ENCODE data around the gene TMEM89.

The TMEM89 gene

DNA sequence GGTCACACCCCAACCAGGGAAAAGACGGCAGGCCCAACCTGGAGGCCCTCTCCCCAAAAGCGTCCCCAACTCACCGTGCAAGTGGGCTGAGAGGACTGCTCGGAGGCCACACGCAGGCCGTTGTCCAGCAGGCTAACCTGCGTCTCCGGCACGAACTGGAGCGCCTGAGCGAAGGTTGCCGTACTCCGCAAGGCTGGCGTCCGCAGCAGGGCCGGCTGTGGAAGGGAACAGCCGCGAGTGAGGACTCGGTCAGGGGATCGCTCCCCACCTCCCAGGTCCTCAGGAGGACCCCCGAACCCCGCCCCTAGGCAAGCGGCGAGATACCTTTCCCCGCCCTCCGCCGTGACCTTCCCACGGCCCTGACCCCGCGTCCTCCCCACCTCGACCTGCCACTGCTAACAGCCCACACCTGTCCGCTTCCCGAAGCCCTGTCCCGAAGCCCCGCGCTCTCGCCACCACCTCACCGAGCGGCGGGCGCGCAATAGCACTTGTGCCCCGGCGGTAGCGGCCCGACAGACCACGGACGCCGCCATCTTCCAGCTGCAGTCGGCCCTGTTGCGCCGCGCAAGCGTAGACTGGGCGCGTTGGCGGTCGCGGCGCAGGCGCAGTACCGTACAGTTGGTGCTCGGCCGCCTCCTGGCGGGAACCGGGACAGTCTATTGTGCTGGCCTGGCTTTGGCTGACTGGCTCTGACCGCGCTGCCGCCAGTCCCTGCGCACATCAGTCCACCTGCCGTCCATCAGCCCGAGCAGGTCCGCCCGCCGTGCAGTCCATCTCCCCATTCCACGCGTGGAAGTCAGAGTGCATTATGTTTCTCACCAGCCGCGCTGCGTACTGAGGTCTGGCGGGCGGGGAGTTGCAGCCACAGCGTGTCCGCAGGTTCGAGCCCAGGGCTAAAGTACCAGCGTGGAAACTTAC is 12.2 kb downstream of the TMEM89 start, which contains the start of gene UQCRC1:
TSS of gene UQCRC1 (minus strand) at position 559 of the 918 bp plus-strand sequence. CDS start at position 533, 26 bp downstream.
- DNase-seq, result peak; percentile 93

- no peak for DNase-seq
These were observed 14.1 kb downstream of the TMEM89 start for GRCh38 chr3:48607519-48607918.

DNA sequence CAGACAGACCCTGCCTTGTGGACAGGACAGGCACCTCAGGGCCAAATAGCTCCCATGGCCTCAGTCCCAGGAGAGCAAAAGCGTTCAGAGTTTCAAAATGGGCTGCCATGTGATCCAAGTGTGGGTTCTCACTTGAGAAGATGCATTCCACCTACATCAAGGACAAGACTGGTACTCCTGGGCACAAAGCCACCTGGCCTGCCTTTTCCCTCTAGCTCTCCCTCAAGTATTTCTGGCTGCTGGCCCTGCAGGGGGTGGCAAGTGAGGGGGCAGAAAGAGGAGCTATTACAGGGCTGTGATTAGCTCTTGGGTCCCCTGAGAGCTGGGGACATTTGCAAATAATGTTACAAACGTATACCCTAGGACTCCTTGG is 20.0 kb downstream of the TMEM89 start:
- DNase-seq, result no peak

DNA sequence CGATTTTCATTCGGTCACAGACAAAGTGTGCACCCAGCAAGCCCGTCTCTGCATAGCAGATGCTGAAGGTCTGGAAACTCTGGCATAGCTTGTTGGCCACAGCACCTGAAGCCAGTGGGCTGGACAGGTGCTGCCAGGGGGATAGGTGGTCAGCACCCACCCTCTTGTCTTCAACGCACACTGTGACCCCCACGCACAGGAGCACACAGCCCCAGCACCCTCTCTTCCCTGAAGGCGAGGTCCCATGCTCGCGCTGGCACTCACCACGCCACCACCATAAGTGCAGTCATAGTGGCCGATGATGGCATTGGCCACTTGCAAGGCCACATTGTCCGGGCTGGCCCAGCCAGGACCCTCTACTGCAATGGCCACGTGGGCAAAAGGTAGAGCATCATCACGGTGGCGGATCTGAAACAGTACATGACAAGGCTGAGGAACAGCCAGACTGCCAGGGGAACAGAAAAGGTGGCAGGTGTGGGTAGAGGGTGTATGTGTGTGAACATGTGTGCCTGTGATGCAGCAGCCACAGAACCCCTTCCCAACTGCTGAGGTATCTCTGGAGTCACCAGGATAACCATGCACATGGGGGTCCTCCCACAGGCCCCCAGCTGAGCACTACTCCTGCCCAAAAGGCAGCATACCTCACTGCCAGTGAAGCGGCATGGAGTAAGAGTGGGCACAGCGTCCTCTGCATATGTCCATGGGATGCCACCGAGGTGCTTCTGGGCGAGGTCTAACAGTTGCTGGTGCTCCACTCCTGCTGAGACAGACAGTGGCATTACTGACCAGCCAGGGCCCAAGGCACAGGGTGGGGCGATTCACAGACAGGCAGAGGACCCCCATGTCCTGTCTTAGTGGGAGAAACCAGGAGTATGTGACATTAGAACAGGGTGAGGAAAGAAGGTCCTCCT is 20.6 kb downstream of the TMEM89 start:
- DNase-seq, result no peak

GRCh38 chr3:48599509-48600285 is 21.9 kb downstream of the TMEM89 start:
- DNase-seq, result no peak

- DNase-seq, result no peak
These were observed 22.5 kb downstream of the TMEM89 start for GRCh38 chr3:48599077-48599501.

GRCh38 chr3:48598323-48599076 is 23.1 kb downstream of the TMEM89 start:
- DNase-seq, result no peak

DNA sequence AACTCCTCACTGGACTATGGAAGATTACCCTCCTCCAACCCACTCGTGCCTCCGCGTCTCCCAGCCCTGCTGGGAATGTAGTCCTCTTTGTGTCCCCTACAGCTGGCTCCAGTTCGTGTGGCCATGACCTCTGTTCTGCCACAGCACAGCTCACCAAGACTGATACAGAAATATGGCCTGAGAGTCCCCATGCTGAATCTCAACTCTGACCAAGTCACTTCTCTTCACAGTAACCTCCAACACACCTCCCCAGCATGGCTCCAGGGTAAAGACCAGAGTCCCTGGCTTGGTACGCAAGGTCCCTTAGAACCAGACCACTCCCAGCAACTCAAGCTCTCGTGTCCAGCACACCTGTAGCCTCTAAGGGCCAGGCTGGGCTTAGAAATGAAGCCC is 24.2 kb downstream of the TMEM89 start:
- DNase-seq, result no peak

DNA sequence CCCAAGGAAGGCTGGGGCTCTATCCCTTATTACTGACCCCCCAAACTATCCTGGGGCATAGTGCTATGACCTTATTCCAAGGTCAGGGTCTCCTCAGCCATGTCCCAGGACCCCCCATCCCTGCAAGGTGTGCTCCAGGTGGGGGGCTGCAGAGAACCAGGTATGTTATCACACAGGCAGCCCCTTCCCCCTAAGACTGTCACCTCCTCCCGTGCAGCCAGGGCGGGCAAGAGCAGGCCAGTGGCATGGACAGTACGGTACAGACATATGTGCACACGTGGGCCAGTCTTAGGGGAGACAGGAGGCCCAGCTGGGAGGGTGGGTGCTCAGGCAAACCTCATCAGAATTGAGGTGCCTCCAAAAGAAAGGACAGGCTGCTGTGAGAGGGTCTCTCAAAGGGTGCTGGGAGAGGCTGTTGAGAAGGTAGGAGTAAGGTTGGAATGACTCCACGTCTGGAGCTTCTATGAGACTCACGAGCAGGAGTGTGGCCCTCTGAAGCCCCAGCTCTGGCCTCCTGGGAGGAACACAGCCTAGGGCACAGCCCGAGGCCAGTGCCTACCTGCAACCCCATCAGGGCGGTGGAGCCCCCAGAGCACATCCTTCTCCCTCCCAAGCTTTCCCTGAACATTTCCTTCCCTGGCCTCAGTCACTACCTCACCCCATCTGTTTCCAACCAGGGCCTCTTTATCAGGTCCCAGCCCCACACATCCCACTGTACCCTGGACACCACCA is 24.7 kb downstream of the TMEM89 start:
- DNase-seq, result no peak

DNA sequence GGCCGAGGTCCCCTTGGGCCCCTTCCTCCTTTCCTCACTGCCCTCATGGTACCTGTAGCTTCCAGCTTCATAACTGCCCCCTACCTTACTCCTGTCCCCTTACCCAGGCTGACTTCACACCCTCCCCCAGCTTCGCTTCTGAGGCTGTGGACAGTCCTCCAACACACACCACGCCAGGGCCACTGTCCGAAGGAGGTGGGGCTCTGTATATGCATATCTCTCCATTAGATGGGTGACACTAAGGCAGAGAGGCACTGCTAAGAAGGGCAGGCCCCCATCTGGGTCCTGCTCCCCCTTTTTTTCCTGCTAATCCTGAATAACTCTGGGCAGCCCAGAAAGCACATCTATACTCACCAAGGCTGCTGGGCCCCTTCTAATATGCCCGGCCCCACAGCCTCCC is 25.4 kb downstream of the TMEM89 start:
- no peak for DNase-seq

DNA sequence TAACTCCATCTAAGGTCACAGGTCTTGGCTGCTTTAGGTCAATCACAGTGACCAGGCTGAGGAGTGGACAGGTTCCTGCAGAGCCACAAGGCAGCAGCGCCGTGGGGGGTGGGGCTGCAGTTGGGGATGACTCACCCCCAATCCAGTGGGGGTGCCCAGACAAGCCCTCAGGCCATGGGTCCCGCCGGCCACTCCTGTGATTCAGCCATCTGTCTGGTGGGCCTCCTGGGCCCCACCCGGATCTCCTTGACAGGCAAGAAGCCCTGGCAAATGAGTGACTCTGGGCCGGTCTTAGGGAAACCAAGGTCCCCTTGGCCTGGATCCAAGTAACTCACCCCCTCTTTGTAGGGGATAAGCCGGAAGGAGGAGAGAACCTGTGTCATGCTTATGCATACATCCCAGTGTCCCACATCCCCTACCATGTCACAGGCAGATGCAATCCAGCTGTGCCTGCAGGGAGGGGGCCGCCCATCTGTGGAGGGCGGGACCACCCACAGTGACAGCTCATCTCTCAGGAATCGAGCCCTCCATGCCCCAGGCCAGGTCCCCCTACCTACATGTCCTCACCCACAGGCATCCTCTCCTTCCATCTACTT is 25.9 kb downstream of the TMEM89 start:
- peak; percentile 16 for DNase-seq

DNA sequence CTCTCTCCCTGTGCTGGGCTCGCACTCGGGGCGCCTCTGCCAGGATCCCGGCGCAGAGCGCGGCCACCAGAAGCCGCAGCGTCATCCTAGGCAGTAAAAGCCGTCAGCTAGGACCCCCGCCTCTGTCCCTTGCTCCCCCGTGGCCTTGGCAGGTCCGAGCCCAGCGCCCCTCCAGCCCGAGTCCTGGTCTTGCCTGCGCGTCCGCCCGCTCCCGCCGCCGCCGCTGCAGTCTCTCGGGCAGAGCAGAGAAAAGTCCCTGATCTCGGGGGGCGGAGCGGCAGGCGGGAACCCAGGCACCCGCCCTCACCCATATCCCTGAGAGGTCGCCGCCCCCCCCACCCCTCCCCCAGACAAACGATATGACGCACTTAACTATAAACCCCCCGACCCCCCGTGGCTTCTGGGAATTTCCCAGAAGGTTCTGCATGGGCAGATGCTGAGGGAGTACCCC is 26.5 kb downstream of the TMEM89 start, which contains the start of gene COL7A1:
TSS of gene COL7A1 (minus strand) at position 255 of the 451 bp plus-strand sequence. CDS start at position 85, 170 bp downstream.
- peak; percentile 6 for DNase-seq

GRCh38 chr3:48594417-48595049 is 27.0 kb downstream of the TMEM89 start:
- DNase-seq, result no peak

DNA sequence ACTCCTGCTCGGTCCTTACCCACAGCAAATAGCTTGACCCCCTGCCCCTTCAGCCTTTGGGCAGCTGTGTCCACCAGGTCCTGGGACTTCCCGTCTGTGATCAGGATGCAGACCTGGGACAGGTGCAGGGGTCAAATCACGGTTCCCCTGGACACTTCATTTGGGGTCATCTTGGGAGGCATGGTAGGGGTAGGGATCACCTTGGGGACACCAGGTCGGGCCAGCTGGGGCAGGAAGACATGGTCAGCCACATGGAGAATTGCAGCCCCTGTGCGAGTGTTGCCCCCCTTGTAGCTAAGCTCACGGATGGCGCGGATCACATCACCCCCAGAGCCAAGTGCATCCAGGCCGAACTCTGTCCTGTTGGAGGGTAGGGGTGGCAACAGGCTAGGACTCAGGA is 28.2 kb downstream of the TMEM89 start:
- no peak for DNase-seq

DNA sequence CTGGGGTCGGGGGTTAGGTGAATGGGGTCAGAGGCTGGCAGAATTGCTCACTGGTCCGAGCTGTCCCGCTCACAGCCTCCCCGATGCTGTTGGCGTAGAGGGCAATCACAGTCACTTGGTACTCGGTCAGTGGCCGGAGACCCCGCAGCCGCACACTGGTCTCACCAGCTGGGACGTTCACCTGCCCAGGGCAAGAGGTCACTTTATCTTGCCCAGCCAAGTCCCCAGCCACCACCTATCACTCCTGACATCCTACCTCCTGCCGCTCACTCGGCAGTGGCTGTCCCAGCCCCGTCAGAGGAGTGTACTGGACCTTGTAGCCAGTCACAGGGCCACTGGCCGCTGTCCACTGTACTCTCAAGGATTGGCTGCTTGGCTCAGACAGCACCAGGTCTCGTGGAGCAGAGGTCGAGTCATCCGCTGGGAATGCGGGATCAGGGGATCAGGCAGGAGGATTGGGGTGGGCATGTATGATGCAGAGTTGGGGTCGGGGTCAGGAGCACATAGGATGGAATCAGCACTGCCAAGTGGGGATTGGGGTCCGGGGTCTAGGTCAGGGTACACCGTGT is 29.0 kb downstream of the TMEM89 start:
- DNase-seq, result no peak

GRCh38 chr3:48591886-48592518 is 29.6 kb downstream of the TMEM89 start:
- no peak for DNase-seq

GRCh38 chr3:48591436-48591835 is 30.1 kb downstream of the TMEM89 start:
- DNase-seq, result no peak

DNA sequence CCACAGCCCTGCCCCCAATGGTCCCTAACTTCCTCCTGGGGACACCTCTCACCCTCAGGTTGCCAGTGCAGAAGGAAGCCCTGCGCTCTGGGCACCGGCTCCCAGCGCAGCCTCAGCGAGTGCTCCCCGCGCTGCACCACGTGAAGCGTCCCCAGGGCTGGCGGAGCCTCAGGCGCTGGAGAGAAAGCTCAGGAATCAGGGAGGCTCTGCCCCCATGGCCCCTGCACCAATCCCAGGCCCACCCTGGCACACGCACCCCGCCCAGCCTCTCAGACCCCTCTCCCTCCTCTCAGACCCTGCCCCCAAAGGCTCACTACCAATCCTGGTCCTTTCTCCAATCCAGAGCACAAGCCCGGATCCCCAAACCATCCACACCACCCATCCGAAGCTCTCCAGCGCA is 33.3 kb downstream of the TMEM89 start:
- DNase-seq, result no peak

- no peak for DNase-seq
These were observed 33.9 kb downstream of the TMEM89 start for GRCh38 chr3:48587686-48588085.

All from CD4-positive, alpha-beta T cell treated with Interferon gamma for 1 hour (primary cell).